ENCODE results near the gene TXNRD2.

The TXNRD2 gene

DNA sequence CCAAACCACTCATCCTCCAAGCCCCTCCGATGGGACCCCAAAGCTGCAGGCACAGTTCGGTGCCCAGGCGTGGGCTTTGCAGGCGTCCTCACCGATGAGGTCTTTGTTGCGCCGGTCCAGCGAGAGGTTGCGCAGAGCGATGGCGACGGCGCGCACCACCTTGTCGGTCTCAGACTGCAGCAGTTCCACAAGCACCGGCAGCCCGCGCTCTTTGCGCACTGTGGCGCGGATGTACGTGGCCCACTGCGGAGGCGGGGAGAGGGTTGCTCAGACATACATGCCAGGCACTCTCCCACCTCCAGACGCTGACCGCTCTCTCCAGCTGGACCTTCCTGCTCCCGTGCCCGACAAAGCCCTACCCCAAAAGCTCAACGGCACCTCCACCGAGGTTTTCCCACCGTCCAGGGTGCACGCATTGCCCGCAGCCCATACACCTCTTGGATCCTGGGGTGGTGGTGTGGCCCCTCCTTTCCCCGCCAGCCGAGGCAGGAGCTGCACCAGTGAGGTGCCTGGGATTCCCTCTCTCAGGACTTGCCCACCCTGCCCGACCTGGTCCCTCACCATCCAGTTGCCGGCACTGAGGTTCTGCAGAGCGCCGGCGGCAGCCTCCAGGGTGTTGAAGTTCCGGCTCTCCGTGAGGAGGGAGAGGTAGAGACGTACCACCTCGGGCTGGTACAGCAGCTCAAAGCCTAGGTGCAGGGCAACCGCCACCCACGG, 32.1 kb upstream of the TXNRD2 start:
- Mint-ChIP-seq H3K9me3 (no peaks in the 10 kb centered on the region), H3K27me3 (ENCODE audit: low read depth) (no peaks in the 10 kb centered on the region), H3K36me3 (ENCODE audit: low read depth) (no peaks in the 10 kb centered on the region), H3K27ac (no peak overlapping the region), H3K4me1 (ENCODE audit: low read depth) (peaks cover 2% of the 10 kb centered on the region), H3K4me3 (no peak overlapping the region)

- Mint-ChIP-seq H3K4me3 (no peak overlapping the region), H3K9me3 (no peaks in the 10 kb centered on the region), H3K27ac (no peak overlapping the region), H3K36me3 (ENCODE audit: low read depth) (no peaks in the 10 kb centered on the region), H3K4me1 (ENCODE audit: low read depth) (peaks cover 2% of the 10 kb centered on the region), H3K27me3 (ENCODE audit: low read depth) (no peaks in the 10 kb centered on the region)
Observed at GRCh38 chr22:19972652-19973550, 31.3 kb upstream of the TXNRD2 start.

DNA sequence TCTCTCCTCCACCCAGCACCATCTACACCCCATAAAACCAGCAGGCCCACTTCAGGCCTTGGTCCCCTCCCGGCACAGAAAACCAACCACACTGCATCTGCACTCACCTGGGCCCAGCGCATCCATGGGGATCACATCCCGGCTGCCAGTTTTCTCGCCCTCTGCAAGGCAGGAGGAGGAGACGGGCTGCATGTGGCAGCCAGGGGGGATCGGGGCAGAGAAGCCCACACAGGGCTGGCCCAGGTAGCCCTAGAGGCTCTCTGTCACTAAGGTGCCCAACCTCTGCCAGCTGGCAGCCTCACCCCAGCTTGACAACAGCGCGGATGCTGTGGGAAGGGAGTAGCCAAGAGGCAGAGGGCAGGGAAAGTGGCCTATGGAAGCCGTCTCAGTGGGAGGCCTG, 30.6 kb upstream of the TXNRD2 start:
- Mint-ChIP-seq H3K4me1 (ENCODE audit: low read depth) (peaks cover 2% of the 10 kb centered on the region), H3K4me3 (no peak overlapping the region), H3K36me3 (ENCODE audit: low read depth) (no peaks in the 10 kb centered on the region), H3K9me3 (no peaks in the 10 kb centered on the region), H3K27ac (no peak overlapping the region), H3K27me3 (ENCODE audit: low read depth) (no peaks in the 10 kb centered on the region)

DNA sequence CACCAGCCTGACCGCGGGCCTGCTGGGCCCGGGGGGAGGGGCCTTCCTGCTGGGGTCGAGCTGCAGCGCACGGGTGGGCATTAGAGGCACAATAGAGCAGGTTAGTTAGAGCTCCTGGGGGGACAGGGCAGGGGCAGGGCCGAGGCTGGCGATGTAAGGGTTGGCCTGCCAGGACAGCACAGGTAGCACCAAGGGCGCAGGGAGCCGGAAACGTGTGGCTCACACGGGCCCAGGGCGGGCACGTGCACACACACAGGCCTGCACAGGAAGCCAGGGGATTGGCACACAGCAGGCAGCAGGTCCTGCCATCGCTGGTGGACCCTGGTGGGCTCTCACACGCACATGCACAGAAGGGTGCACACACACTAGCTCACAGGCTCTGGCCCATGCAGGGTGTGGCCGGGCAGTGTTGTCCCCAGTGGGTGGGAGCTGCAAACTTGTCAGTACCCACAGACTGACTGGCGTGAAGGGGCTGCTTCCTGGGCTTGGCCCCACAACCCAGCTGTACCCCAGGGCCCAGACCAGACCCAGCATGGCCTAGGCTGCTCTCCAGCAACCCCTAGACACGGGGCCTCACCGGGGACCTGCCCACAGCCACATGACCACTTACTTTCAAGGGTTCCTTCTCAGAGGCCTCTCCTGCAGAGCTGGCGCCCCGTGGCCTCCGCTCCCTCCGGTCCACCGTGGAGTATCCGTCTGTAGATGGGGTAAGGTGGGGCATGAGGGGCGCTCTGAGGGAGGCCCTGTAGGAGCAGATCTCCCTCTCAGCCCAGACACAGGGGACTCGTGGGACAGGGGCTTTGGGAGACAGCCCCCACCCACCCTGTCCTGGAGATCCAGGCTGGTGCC, 29.9 kb upstream of the TXNRD2 start:
- Mint-ChIP-seq H3K4me3 (no peak overlapping the region), H3K4me1 (ENCODE audit: low read depth) (peaks cover 5% of the 10 kb centered on the region), H3K36me3 (ENCODE audit: low read depth) (peaks cover 3% of the 10 kb centered on the region), H3K27me3 (ENCODE audit: low read depth) (no peaks in the 10 kb centered on the region), H3K27ac (no peak overlapping the region), H3K9me3 (no peaks in the 10 kb centered on the region)

DNA sequence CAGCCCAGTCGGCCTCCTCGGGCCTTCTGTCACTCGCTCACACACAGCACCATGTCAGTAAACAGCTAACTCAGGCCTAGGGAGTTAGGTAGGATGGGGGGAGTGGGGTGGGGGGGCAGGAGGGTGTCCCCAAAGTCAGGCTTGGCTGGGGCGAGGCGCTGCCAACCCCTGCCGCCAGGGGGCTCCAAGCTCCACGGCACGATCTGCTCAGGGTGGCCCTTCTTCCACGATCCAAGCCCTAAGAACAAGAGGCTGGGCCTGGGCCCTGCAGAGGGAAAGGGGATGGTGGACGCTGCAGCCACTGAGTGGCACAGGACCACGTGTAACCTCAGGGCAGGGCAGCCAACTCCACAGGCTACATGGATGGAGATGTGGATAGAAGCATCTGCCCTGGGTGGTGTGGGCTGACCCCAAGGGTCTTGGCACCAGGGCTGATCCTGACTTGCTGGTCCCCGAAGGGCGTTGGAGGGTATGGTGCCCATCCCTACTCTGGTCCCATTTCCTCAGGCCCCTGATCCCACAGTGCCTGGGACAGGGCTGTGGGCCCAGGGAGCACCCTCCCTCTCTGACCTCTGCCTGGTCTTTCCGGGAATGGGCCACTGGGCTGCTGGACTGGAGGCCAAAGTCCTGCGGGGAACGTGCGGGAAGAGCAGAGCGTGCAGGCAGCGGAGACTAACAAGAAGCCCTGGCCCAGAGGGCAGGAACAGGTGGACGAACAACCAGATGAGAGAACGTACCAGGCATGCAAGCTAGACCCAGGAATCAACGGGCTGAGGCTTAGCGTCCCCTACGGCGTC, 29.1 kb upstream of the TXNRD2 start:
- Mint-ChIP-seq H3K4me1 (ENCODE audit: low read depth) (peaks cover 5% of the 10 kb centered on the region), H3K27me3 (ENCODE audit: low read depth) (no peaks in the 10 kb centered on the region), H3K36me3 (ENCODE audit: low read depth) (peaks cover 3% of the 10 kb centered on the region), H3K27ac (no peak overlapping the region), H3K9me3 (no peaks in the 10 kb centered on the region), H3K4me3 (no peak overlapping the region)

DNA sequence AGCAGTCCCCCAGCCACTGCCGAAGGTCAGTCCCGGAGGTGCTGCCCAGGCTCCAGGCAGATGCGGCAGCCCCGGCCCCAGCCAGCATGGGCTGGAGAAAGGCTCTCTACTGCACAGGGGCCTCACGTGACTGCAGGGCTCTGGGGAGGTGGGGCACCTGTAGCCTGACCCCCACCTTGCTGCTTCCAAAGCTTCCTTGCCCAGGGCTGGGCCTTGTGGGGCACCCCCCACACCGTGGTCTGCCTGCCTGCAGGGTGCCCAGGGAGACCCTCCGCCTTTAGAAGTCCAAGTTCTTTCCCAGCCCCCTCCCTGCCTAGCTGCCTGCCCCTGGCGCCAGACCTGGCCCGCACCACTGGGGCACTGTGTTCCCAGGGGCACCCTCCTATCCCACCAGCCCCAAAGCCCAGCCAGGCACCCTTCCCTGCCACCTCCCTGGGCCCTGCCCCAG, 28.4 kb upstream of the TXNRD2 start:
- no peak overlapping the region for H3K4me3 Mint-ChIP-seq
- no peaks in the 10 kb centered on the region for H3K9me3 Mint-ChIP-seq
- peaks cover 3% of the 10 kb centered on the region for H3K36me3 Mint-ChIP-seq (ENCODE audit: low read depth)
- H3K27ac Mint-ChIP-seq = no peak overlapping the region
- no peaks in the 10 kb centered on the region for H3K27me3 Mint-ChIP-seq (ENCODE audit: low read depth)
- peaks cover 5% of the 10 kb centered on the region for H3K4me1 Mint-ChIP-seq (ENCODE audit: low read depth)

DNA sequence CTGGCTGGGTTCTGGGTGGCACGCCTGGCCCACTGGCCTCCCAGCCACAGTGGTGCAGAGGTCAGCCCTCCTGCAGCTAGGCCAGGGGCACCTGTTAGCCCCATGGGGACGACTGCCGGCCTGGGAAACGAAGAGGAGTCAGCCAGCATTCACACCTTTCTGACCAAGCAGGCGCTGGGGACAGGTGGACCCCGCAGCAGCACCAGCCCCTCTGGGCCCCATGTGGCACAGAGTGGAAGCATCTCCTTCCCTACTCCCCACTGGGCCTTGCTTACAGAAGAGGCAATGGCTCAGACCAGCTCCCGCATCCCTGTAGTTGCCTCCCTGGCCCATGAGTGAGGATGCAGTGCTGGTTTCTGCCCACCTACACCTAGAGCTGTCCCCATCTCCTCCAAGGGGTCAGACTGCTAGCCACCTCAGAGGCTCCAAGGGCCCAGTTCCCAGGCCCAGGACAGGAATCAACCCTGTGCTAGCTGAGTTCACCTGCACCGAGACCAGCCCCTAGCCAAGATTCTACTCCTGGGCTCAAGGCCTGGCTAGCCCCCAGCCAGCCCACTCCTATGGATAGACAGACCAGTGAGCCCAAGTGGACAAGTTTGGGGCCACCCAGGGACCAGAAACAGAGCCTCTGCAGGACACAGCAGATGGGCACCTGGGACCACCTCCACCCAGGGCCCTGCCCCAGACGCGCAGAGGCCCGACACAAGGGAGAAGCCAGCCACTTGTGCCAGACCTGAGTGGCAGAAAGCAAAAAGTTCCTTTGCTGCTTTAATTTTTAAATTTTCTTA, 27.7 kb upstream of the TXNRD2 start:
- peaks cover 3% of the 10 kb centered on the region for H3K36me3 Mint-ChIP-seq (ENCODE audit: low read depth)
- no peak overlapping the region for H3K4me3 Mint-ChIP-seq
- no peak overlapping the region for H3K27ac Mint-ChIP-seq
- no peaks in the 10 kb centered on the region for H3K9me3 Mint-ChIP-seq
- H3K27me3 Mint-ChIP-seq (ENCODE audit: low read depth) = no peaks in the 10 kb centered on the region
- peaks cover 5% of the 10 kb centered on the region for H3K4me1 Mint-ChIP-seq (ENCODE audit: low read depth)

- Mint-ChIP-seq H3K27me3 (ENCODE audit: low read depth) (no peaks in the 10 kb centered on the region), H3K4me1 (ENCODE audit: low read depth) (peaks cover 5% of the 10 kb centered on the region), H3K27ac (no peak overlapping the region), H3K9me3 (no peaks in the 10 kb centered on the region), H3K36me3 (ENCODE audit: low read depth) (peaks cover 3% of the 10 kb centered on the region), H3K4me3 (no peak overlapping the region)
Observed at GRCh38 chr22:19968450-19968891, 26.9 kb upstream of the TXNRD2 start.

DNA sequence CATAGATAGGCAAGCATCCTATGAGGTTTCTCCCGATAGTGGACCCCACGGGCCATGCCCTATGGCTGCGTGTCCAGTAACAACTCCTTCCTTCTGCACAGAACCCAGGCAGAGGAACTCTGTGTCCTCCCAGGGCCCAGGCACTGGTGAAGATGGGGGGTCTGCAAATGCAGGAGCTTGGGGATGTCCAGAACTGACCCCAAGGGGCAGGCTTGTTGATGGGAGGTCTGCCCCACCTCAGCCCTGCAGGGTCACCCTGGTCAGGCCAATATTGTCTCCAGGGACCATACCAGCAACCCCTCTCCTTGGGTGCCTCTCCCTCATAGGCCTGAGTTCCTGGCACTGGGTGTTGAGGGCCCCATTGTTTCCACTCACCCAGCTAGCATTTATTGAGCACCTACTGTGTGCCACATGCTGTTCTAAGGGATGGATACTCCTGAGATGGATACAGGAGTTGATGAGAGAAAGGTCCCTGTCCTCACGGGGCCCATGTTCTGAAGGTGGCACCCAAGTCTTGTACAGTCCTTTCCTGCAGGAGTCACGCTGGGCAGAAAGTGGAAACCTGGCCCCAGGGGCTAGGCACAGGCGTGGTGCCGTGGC, 26.3 kb upstream of the TXNRD2 start:
- Mint-ChIP-seq H3K27me3 (ENCODE audit: low read depth) (no peaks in the 10 kb centered on the region), H3K36me3 (ENCODE audit: low read depth) (peaks cover 3% of the 10 kb centered on the region), H3K9me3 (no peaks in the 10 kb centered on the region), H3K27ac (no peak overlapping the region), H3K4me3 (no peak overlapping the region), H3K4me1 (ENCODE audit: low read depth) (peaks cover 5% of the 10 kb centered on the region)

- H3K36me3 Mint-ChIP-seq (ENCODE audit: low read depth) = peaks cover 3% of the 10 kb centered on the region
Observed at GRCh38 chr22:19966908-19967750, 25.5 kb upstream of the TXNRD2 start.

DNA sequence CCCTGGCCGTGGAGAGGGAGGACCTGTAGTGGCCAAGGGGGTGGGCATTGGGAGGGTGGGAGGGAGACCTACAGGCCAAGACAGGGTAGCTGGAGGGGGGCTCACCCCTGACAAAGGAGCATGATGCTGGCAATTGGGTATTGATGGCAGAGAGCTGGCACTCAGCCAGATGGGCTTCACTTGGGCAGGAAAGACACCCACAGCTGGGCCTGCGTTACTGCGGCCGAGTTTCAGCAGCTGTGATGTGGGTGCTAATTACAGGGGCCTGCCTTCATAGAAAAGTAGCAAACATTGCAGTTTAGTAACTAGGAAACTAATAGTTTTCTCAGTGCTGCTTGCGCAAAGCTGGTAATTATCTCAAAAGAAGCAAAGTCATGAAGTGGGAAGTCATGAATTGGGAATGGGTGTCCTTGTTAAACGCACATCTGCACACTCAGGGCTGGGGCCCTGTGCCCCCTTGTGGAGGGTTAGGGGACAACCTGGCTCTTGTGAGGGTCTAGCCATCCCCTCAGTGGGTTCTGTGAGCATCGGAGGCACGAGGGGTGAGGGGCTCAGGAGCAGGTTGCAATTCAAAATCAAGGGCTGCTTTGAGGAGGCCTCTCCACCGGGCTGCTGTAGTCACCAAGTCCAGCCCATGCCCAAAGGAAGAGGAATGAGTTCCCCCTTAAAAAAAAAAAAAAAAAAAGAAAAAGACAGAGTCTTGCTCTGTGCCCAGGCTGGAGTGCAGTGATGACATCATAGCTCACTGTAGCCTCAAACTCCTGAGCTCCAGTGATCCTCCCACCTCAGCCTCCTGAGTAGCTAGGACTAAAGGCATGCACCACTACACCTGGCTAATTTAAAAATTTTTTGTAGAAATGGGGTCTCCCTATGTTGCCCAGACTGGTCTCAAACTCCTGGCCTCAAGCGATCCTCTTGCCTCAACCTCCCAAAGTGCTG, 24.4 kb upstream of the TXNRD2 start:
- H3K9me3 Mint-ChIP-seq = no peaks in the 10 kb centered on the region
- peaks cover 3% of the 10 kb centered on the region for H3K36me3 Mint-ChIP-seq (ENCODE audit: low read depth)
- H3K4me3 Mint-ChIP-seq = no peak overlapping the region
- peaks cover 5% of the 10 kb centered on the region for H3K4me1 Mint-ChIP-seq (ENCODE audit: low read depth)
- H3K27me3 Mint-ChIP-seq (ENCODE audit: low read depth) = no peaks in the 10 kb centered on the region
- no peak overlapping the region for H3K27ac Mint-ChIP-seq

More at GRCh38 chr22:19966908-19967750, 25.5 kb upstream of the TXNRD2 start:
- Mint-ChIP-seq H3K4me1 (ENCODE audit: low read depth) (peaks cover 5% of the 10 kb centered on the region), H3K9me3 (no peaks in the 10 kb centered on the region), H3K4me3 (no peak overlapping the region), H3K27ac (no peak overlapping the region), H3K27me3 (ENCODE audit: low read depth) (no peaks in the 10 kb centered on the region)
